ENCODE measurements around the gene PSME3IP1.

- no peak for TF ChIP-seq CTCF (IDR thresholded peaks at IDR 0.05)
- TF ChIP-seq POLR2A (IDR thresholded peaks at IDR 0.05), result no peak
Measured at GRCh38 chr16:57231821-57232350, 46.0 kb upstream of the PSME3IP1 start.
